ENCODE measurements around the gene PCDHGA1. TPM values are rescaled to one million over a fixed set of nuclear protein-coding genes. Genes with fewer than 3 reads are reported as not detected.
"Not testable (repeated sequence)": the region's sequence is repeated elsewhere in the genome, so short reads cannot be mapped to it uniquely, and the experiment has no call there.

The PCDHGA1 gene
- total RNA-seq, 1 donor from 2014 or later = under 0.01 TPM

DNA sequence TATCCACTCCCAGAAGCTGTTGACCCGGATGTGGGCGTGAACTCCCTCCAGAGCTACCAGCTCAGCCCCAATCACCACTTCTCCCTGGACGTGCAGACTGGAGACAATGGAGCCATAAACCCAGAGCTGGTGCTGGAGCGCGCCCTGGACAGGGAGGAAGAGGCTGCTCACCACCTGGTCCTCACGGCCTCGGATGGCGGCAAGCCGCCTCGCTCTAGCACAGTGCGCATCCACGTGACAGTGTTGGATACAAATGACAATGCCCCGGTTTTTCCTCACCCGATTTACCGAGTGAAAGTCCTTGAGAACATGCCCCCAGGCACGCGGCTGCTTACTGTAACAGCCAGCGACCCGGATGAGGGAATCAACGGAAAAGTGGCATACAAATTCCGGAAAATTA is 63.0 kb downstream of the PCDHGA1 start:
- peaks cover 2% of the 10 kb centered on the region for H3K27me3 ChIP-seq (ENCODE audit: control insufficient read depth, insufficient read depth, low read length)
- DNase-seq (ENCODE audit: low read depth) (no peak), FAIRE-seq (no peak)
- H3K36me3 ChIP-seq (ENCODE audit: control insufficient read depth, insufficient read depth, low read length) = no peaks in the 10 kb centered on the region
- TF ChIP-seq, protein P1, sequence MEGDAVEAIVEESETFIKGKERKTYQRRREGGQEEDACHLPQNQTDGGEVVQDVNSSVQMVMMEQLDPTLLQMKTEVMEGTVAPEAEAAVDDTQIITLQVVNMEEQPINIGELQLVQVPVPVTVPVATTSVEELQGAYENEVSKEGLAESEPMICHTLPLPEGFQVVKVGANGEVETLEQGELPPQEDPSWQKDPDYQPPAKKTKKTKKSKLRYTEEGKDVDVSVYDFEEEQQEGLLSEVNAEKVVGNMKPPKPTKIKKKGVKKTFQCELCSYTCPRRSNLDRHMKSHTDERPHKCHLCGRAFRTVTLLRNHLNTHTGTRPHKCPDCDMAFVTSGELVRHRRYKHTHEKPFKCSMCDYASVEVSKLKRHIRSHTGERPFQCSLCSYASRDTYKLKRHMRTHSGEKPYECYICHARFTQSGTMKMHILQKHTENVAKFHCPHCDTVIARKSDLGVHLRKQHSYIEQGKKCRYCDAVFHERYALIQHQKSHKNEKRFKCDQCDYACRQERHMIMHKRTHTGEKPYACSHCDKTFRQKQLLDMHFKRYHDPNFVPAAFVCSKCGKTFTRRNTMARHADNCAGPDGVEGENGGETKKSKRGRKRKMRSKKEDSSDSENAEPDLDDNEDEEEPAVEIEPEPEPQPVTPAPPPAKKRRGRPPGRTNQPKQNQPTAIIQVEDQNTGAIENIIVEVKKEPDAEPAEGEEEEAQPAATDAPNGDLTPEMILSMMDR (IDR thresholded peaks at IDR 0.05; ENCODE audit: insufficient read depth, low read length, severe bottlenecking) = no peak
- H3K4me3 ChIP-seq (ENCODE audit: low read depth, low read length) = no peak overlapping the region

DNA sequence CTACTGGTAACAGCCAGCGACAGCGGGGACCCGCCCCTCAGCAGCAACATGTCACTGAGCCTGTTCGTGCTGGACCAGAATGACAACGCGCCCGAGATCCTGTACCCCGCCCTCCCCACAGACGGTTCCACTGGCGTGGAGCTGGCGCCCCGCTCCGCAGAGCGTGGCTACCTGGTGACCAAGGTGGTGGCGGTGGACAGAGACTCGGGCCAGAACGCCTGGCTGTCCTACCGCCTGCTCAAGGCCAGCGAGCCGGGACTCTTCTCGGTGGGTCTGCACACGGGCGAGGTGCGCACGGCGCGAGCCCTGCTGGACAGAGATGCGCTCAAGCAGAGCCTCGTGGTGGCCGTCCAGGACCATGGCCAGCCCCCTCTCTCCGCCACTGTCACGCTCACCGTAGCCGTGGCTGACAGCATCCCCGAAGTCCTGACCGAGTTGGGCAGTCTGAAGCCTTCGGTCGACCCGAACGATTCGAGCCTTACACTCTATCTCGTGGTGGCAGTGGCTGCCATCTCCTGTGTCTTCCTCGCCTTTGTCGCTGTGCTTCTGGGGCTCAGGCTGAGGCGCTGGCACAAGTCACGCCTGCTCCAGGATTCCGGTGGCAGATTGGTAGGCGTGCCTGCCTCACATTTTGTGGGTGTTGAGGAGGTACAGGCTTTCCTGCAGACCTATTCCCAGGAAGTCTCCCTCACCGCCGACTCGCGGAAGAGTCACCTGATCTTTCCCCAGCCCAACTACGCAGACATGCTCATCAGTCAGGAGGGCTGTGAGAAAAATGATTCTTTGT is 64.3 kb downstream of the PCDHGA1 start:
- FAIRE-seq; H3K4me3 ChIP-seq (ENCODE audit: low read depth, low read length); H3K27me3 ChIP-seq (ENCODE audit: control insufficient read depth, insufficient read depth, low read length); DNase-seq (ENCODE audit: low read depth); H3K36me3 ChIP-seq (ENCODE audit: control insufficient read depth, insufficient read depth, low read length): not testable (repeated sequence)

DNA sequence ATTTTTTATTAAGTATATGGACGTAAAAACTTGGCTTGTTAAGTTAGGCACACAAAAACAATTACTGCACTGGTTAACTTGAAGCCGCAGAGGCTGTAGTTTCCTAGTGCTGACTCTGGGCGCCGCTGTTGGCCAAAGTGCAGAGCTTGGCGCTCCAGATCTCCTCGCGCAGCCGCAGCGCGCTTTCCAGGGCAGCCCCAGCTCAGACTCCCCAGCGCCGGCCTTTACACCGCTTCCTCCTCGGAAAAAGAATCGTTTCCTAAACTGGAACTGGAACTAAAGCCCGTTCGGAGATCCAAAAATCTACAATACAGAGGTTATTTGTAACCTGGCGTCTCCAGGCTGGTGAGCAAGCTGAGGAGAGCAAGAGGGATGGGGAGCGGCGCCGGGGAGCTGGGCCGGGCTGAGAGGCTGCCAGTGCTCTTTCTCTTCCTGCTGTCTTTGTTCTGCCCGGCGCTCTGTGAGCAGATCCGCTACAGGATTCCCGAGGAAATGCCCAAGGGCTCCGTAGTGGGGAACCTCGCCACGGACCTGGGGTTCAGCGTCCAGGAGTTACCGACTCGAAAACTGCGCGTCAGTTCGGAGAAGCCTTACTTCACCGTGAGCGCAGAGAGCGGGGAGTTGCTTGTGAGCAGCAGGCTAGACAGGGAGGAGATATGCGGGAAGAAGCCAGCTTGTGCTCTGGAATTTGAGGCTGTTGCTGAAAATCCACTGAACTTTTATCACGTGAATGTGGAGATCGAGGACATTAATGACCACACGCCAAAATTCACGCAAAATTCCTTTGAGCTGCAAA is 67.6 kb downstream of the PCDHGA1 start, which contains the start of gene PCDHGB5:
PCDHGB5 (plus strand) TSS at position 192 of the 796 bp plus-strand sequence; CDS start at position 373, 181 bp downstream.
- not testable (repeated sequence) for H3K36me3 ChIP-seq (ENCODE audit: control insufficient read depth, insufficient read depth, low read length); H3K27me3 ChIP-seq (ENCODE audit: control insufficient read depth, insufficient read depth, low read length)
- TF ChIP-seq, protein P1 (IDR thresholded peaks at IDR 0.05; ENCODE audit: insufficient read depth, low read length, severe bottlenecking) = peak; percentile 60
- FAIRE-seq = peak; percentile 96
- peak within 1 kb of the TSS; percentile 37 for H3K4me3 ChIP-seq (ENCODE audit: low read depth, low read length)
- peak; percentile 41 for DNase-seq (ENCODE audit: low read depth)

DNA sequence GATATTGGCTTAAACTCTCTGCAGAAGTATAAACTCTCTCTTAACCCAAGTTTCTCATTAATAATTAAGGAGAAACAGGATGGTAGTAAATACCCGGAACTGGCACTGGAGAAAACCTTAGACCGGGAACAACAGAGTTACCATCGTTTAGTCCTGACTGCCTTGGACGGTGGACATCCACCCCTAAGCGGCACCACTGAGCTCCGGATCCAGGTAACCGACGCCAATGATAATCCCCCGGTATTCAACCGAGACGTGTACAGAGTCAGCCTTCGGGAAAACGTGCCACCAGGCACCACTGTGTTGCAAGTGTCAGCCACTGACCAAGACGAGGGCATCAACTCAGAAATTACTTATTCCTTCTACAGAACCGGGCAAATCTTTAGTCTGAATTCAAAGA is 68.3 kb downstream of the PCDHGA1 start:
- TF ChIP-seq, protein P1 (IDR thresholded peaks at IDR 0.05; ENCODE audit: insufficient read depth, low read length, severe bottlenecking) = no peak
- no peak overlapping the region for H3K4me3 ChIP-seq (ENCODE audit: low read depth, low read length)
- DNase-seq (ENCODE audit: low read depth) = no peak
- peaks cover 2% of the 10 kb centered on the region for H3K27me3 ChIP-seq (ENCODE audit: control insufficient read depth, insufficient read depth, low read length)
- no peak for FAIRE-seq
- H3K36me3 ChIP-seq (ENCODE audit: control insufficient read depth, insufficient read depth, low read length) = no peaks in the 10 kb centered on the region

DNA sequence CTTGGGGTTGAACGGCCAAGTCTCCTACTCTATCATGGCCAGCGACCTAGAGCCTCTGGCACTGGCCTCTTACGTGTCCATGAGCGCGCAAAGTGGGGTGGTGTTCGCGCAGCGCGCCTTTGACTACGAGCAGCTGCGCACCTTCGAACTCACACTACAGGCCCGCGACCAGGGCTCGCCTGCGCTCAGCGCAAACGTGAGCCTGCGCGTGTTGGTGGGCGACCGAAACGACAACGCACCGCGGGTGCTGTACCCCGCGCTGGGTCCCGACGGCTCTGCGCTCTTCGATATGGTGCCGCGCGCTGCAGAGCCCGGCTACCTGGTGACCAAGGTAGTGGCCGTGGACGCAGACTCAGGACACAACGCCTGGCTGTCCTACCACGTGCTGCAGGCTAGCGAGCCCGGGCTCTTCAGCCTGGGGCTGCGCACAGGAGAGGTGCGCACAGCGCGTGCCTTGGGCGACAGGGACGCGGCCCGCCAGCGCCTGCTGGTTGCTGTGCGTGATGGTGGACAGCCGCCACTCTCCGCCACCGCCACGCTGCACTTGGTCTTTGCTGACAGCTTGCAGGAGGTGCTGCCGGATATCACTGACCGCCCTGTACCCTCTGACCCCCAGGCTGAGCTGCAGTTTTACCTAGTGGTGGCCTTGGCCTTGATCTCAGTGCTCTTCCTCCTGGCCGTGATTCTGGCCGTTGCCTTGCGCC is 69.4 kb downstream of the PCDHGA1 start:
- FAIRE-seq (no peak), DNase-seq (ENCODE audit: low read depth) (no peak)
- peaks cover 1% of the 10 kb centered on the region for H3K27me3 ChIP-seq (ENCODE audit: control insufficient read depth, insufficient read depth, low read length)
- no peak overlapping the region for H3K4me3 ChIP-seq (ENCODE audit: low read depth, low read length)
- no peaks in the 10 kb centered on the region for H3K36me3 ChIP-seq (ENCODE audit: control insufficient read depth, insufficient read depth, low read length)
- TF ChIP-seq, protein P1 (IDR thresholded peaks at IDR 0.05; ENCODE audit: insufficient read depth, low read length, severe bottlenecking) = no peak

Measured in bronchial epithelial cell (primary cell).